Stimulated activated CD8-positive, alpha-beta memory T cell treated with anti-CD3 and anti-CD28 coated beads, Interleukin-12 subunit alpha, Interleukin-12 subunit beta, amount 100 ng/mL, for 24 hours (primary cell): ENCODE data around the gene CYFIP2.

Experiments
- DNase-seq: peaks from one replicate; pipeline ENCODE4 v3.0.0-alpha.2; 2020; ENCODE audit errors: extremely low read depth

CYFIP2 gene

GRCh38 chr5:157258450-157258849, 7.5 kb upstream of the CYFIP2 start:
- DNase-seq = no peak

- no peak for DNase-seq
These were observed 6.2 kb upstream of the CYFIP2 start for GRCh38 chr5:157259699-157260098.

GRCh38 chr5:157263496-157264090, 2.3 kb upstream of the CYFIP2 start:
- no peak for DNase-seq

GRCh38 chr5:157266286-157267007, 524 bp downstream of the CYFIP2 start:
- no peak for DNase-seq

- no peak for DNase-seq
These were observed 1.1 kb downstream of the CYFIP2 start for GRCh38 chr5:157267025-157267424.

- no peak for DNase-seq
These were observed 2.0 kb downstream of the CYFIP2 start for GRCh38 chr5:157267761-157268480.

GRCh38 chr5:157269165-157269671, 3.3 kb downstream of the CYFIP2 start:
- DNase-seq = no peak

GRCh38 chr5:157269761-157270272, 3.9 kb downstream of the CYFIP2 start:
- DNase-seq = no peak

GRCh38 chr5:157270771-157271170, 4.8 kb downstream of the CYFIP2 start:
- no peak for DNase-seq

- DNase-seq = peak; percentile 60
These were observed 5.9 kb downstream of the CYFIP2 start for GRCh38 chr5:157271740-157272271.

- DNase-seq = no peak
These were observed 7.2 kb downstream of the CYFIP2 start for GRCh38 chr5:157273131-157273556.

GRCh38 chr5:157275403-157275802, 9.5 kb downstream of the CYFIP2 start:
- no peak for DNase-seq

GRCh38 chr5:157278319-157279037, 12.6 kb downstream of the CYFIP2 start:
- DNase-seq = no peak

GRCh38 chr5:157279605-157280239, 13.8 kb downstream of the CYFIP2 start:
- no peak for DNase-seq

GRCh38 chr5:157280927-157281326, 15.0 kb downstream of the CYFIP2 start:
- no peak for DNase-seq

GRCh38 chr5:157282150-157282549, 16.2 kb downstream of the CYFIP2 start:
- no peak for DNase-seq

GRCh38 chr5:157283434-157283833, 17.5 kb downstream of the CYFIP2 start:
- DNase-seq = no peak

- no peak for DNase-seq
These were observed 18.7 kb downstream of the CYFIP2 start for GRCh38 chr5:157284458-157285212.

- no peak for DNase-seq
These were observed 19.6 kb downstream of the CYFIP2 start for GRCh38 chr5:157285310-157286035.
